ENCODE data around the gene ZBTB46. TPM values are rescaled to one million over a fixed set of nuclear protein-coding genes. Genes with fewer than 3 reads are reported as not detected.

Gene ZBTB46
- total RNA-seq, 2 donors from 2014 or later, result 7.9 to 12.2 TPM

- H3K27ac ChIP-seq, result no peak overlapping the region
- no peaks in the 10 kb centered on the region for H3K27me3 ChIP-seq (replicated peaks; ENCODE audit: insufficient read depth)
- intact Hi-C loops (cut with DNase I), result loop anchor here (5.0 kb wide), 1 partner anchor 80 kb away; the partner anchor contains the start of gene RTEL1
- H3K9me3 ChIP-seq, result no peaks in the 10 kb centered on the region
- peaks cover 4% of the 10 kb centered on the region in 2 donors for H3K36me3 ChIP-seq
- DNase-seq (ENCODE audit: low spot score), result no peak
- TF ChIP-seq CTCF (IDR thresholded peaks at IDR 0.05) (no peak), POLR2A (IDR thresholded peaks at IDR 0.05) (no peak)
- WGBS, result 34% methylated on average over 22 of the region's 26 CpGs
- peaks cover 29% of the 10 kb centered on the region for H3K4me1 ChIP-seq (replicated peaks)
- peak overlapping the region; percentile 13 to 24 for H3K4me3 ChIP-seq
These were observed 93.4 kb downstream of the ZBTB46 start for GRCh38 chr20:63737695-63737944.

GRCh38 chr20:63736893-63737694, 94.0 kb downstream of the ZBTB46 start:
- Histone ChIP-seq H3K4me1 (replicated peaks) (peaks cover 23% of the 10 kb centered on the region), H3K9me3 (no peaks in the 10 kb centered on the region), H3K27me3 (replicated peaks; ENCODE audit: insufficient read depth) (no peaks in the 10 kb centered on the region), H3K36me3 (peaks cover 4% of the 10 kb centered on the region in 2 donors), H3K27ac (no peak overlapping the region), H3K4me3 (peak overlapping the region; percentile 13 to 24)
- no peak for TF ChIP-seq POLR2A (IDR thresholded peaks at IDR 0.05)
- no peak for TF ChIP-seq POLR2AphosphoS5 (IDR thresholded peaks at IDR 0.05)
- no peak for TF ChIP-seq CTCF (IDR thresholded peaks at IDR 0.05)
- WGBS, result 61% methylated on average over 30 of the region's 30 CpGs
- intact Hi-C loops (cut with DNase I), result loop anchor here (5.0 kb wide), 1 partner anchor 80 kb away; the partner anchor contains the start of gene RTEL1
- DNase-seq (ENCODE audit: low spot score), result no peak

DNA sequence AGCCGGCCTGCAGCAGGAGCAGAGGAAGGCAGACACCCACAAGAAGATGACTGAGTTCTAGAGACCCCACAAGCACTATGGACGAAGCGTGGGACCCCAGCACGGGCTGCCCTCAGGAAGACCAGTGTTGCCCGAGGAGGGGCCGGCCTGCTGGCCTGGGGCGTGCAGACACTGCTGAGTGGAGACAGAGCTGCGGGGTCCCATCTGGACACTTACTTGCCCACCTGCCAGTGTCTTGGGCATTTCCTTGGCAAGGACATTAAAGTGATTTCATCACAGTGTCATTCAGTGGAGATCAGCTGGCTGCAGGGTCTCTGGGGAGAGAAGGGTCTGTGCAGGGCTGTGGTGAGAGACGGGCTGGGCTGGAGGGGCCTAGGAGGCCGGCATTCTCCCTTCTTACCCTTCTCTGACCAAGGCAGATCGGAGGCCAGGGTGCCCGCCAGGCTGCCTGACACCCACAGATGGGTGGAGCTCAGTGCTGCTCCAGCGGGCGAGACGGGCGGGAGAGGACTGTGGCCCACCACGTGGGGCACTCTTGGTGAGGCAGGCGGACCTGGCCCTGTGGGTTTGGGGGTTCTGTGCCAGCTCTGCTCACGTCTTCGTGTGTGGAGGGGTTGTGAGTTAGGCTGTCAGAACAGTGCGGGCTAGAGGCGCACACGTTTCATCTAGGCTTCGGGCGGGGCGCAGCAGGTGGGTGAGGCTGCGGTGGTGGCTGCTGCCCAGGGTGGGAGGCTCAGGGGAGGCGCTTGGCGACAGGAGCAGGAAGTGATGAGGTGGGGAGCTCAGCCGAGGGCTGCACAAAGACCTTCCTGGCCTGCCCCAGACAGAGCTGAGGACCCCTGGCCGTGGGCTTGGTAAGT, 95.0 kb downstream of the ZBTB46 start, which contains the start of gene LIME1:
TSS of gene LIME1 (plus strand) at position 806 of the 860 bp plus-strand sequence. CDS start 886 bp downstream, outside the sequence.
- H3K4me3 ChIP-seq, result peak within 1 kb of the TSS; percentile 13 to 24
- H3K9me3 ChIP-seq, result no peaks in the 10 kb centered on the region
- H3K4me1 ChIP-seq (replicated peaks), result peaks cover 13% of the 10 kb centered on the region
- TF ChIP-seq POLR2A (IDR thresholded peaks at IDR 0.05) (no peak), POLR2AphosphoS5 (IDR thresholded peaks at IDR 0.05) (no peak), CTCF (IDR thresholded peaks at IDR 0.05) (no peak)
- WGBS, result 84% methylated on average over 31 of the region's 31 CpGs
- no peak for DNase-seq (ENCODE audit: low spot score)
- H3K27ac ChIP-seq, result no peak within 1 kb of the TSS
- intact Hi-C loops (cut with DNase I), result loop anchor here (5.0 kb wide), 1 partner anchor 79 kb away; the partner anchor contains the start of gene RTEL1
- H3K36me3 ChIP-seq, result peaks cover 4% of the 10 kb centered on the region in 2 donors
- no peaks in the 10 kb centered on the region for H3K27me3 ChIP-seq (replicated peaks; ENCODE audit: insufficient read depth)

DNA sequence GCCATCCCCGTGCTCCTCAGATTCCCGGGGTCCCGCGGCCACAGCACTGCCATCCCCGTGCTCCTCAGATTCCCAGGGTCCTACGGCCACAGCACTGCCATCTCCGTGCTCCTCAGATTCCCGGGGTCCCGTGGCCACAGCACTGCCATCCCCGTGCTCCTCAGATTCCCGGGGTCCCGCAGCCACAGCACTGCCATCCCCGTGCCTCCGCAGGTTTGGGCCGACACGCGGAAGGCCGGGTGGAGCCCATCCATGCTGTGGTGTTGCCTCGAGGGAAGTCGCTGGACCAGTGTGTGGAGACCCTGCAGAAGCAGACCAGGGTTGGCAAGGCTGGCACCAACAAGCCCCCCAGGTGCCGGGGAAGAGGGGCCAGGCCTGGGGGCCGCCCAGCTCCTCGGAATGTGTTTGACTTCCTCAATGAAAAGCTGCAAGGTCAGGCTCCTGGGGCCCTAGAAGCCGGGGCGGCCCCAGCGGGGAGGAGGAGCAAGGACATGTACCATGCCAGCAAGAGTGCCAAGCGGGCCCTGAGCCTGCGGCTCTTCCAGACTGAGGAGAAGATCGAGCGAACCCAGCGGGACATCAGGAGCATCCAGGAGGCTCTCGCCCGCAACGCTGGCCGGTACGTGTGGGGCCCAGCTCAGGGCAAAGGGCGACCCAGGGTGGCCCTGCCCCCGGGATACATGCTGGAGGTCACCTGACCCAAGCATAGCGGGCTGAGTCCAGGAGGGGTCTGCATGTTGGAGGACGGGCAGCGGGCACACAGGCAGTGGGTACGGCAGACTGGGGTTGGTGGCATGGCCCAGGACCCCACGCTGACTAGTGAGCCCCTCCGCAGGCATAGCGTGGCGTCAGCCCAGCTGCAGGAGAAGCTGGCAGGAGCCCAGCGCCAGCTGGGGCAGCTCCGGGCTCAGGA, 95.9 kb downstream of the ZBTB46 start:
- Histone ChIP-seq H3K9me3 (no peaks in the 10 kb centered on the region), H3K27me3 (replicated peaks; ENCODE audit: insufficient read depth) (no peaks in the 10 kb centered on the region), H3K4me1 (replicated peaks) (peaks cover 12% of the 10 kb centered on the region), H3K27ac (no peak overlapping the region), H3K4me3 (no peak overlapping the region), H3K36me3 (peaks cover 4% of the 10 kb centered on the region in 2 donors)
- TF ChIP-seq POLR2A (IDR thresholded peaks at IDR 0.05) (no peak), CTCF (IDR thresholded peaks at IDR 0.05) (no peak), POLR2AphosphoS5 (IDR thresholded peaks at IDR 0.05) (no peak)
- intact Hi-C loops (cut with DNase I), result loop anchor here (5.0 kb wide), 1 partner anchor 78 kb away; the partner anchor contains the start of gene RTEL1
- 87% methylated on average over 43 of the region's 48 CpGs for WGBS
- no peak for DNase-seq (ENCODE audit: low spot score)

Data from prostate gland (tissue), 2 donors.